ENCODE data around the gene PEX7. TPM values are rescaled to one million over a fixed set of nuclear protein-coding genes. Genes with fewer than 3 reads are reported as not detected.
"Not testable (repeated sequence)": the region's sequence is repeated elsewhere in the genome, so short reads cannot be mapped to it uniquely, and the experiment has no call there.

Gene PEX7
- 5.4 TPM for polyA plus RNA-seq (2013, experiment 1 of 2; ENCODE audit: insufficient read length)
- 7.1 TPM for polyA plus RNA-seq (2013, experiment 2 of 2; ENCODE audit: insufficient read length)

- peak; percentile 95 for DNase-seq
Observed at GRCh38 chr6:136822376-136823127, at the start of gene PEX7. TSS of gene PEX7 (plus strand) at chr6:136822592. CDS start at chr6:136822666, 74 bp downstream.

GRCh38 chr6:136772685-136773472 lies 49.5 kb upstream of the PEX7 start:
- DNase-seq, result no peak

- no peak for DNase-seq
Observed at GRCh38 chr6:136773473-136773796, 49.0 kb upstream of the PEX7 start.

- peak; percentile 60 for DNase-seq
Observed at GRCh38 chr6:136774228-136775041, 48.0 kb upstream of the PEX7 start.

- no peak for DNase-seq
Observed at GRCh38 chr6:136775081-136775480, 47.3 kb upstream of the PEX7 start.

- DNase-seq, result peak; percentile 73
Observed at GRCh38 chr6:136775548-136775947, 46.8 kb upstream of the PEX7 start.

- no peak for DNase-seq
Observed at GRCh38 chr6:136777651-136778050, 44.7 kb upstream of the PEX7 start.

GRCh38 chr6:136779682-136780081 lies 42.7 kb upstream of the PEX7 start:
- no peak for DNase-seq

GRCh38 chr6:136780972-136781371 lies 41.4 kb upstream of the PEX7 start:
- no peak for DNase-seq

- DNase-seq, result peak; percentile 79
Observed at GRCh38 chr6:136782021-136782770, 40.2 kb upstream of the PEX7 start.

- DNase-seq, result no peak
Observed at GRCh38 chr6:136783021-136783420, 39.4 kb upstream of the PEX7 start.

GRCh38 chr6:136783495-136784270 lies 38.7 kb upstream of the PEX7 start:
- DNase-seq, result no peak

GRCh38 chr6:136784271-136784664 lies 38.1 kb upstream of the PEX7 start:
- DNase-seq, result no peak

- no peak for DNase-seq
Observed at GRCh38 chr6:136784910-136785746, 37.3 kb upstream of the PEX7 start.

- DNase-seq, result no peak
Observed at GRCh38 chr6:136786658-136787057, 35.7 kb upstream of the PEX7 start.

GRCh38 chr6:136787726-136788068 lies 34.7 kb upstream of the PEX7 start:
- DNase-seq, result no peak

GRCh38 chr6:136788069-136788902 lies 34.1 kb upstream of the PEX7 start:
- peak; percentile 87 for DNase-seq

- DNase-seq, result not testable (repeated sequence)
Observed at GRCh38 chr6:136789440-136789839, 33.0 kb upstream of the PEX7 start.

Data from fibroblast of skin of back (primary cell).